Fibroblast of pulmonary artery (primary cell): Measurements from ENCODE around the gene TROAP.

Experiments used
- DNase-seq: peaks from one replicate; pipeline ENCODE4 v3.0.0-alpha.2; 2010; ENCODE audit warnings: low read depth
- H3K4me3 ChIP-seq: replicated peaks from 2 replicates; pipeline ENCODE4 v1.5.1; 2011; ENCODE audit warnings: low read depth, mild to moderate bottlenecking, control low read depth, low read length, moderate library complexity
- TF ChIP-seq, protein P1 (sequence below): IDR thresholded peaks from 2 replicates; pipeline ENCODE4 v1.5.1; 2011; ENCODE audit warnings: mild to moderate bottlenecking, control low read depth, low read length, inconsistent platforms; ENCODE audit errors: missing control alignments

Gene TROAP

DNA sequence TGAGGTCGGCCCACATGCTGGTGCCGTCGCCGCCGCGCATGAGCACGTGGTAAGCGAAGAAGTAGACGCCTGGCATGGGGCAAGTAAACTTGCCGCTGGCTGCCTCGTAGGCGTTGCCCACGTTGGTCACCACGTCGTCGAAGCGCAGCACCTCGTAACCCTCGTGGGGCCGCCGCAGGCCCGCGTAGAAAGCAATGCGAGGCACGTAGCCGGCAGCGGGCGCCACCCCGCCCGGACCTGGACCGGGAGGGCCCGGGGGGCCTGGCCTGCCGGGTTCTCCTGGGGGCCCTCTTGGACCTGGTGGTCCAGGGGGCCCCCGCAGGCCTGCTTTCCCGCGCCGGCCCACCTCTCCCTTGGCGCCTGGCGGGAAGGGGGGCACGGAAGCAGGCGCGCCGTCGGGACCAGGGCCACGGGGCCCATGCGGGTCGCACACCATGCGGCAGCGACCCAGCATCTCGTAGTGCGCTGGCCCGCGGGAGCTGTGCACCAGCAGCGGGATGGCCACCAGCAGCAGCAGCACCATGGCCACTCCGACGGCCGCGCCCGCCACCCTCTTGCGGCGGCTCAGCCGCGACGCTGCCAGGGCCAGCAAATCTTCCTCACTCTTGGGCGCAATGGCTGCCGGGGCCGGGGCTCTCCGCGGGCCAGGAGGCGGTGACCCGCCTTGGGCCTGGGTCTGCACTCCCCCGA is 13.0 kb downstream of the TROAP start:
- TF ChIP-seq, protein P1, sequence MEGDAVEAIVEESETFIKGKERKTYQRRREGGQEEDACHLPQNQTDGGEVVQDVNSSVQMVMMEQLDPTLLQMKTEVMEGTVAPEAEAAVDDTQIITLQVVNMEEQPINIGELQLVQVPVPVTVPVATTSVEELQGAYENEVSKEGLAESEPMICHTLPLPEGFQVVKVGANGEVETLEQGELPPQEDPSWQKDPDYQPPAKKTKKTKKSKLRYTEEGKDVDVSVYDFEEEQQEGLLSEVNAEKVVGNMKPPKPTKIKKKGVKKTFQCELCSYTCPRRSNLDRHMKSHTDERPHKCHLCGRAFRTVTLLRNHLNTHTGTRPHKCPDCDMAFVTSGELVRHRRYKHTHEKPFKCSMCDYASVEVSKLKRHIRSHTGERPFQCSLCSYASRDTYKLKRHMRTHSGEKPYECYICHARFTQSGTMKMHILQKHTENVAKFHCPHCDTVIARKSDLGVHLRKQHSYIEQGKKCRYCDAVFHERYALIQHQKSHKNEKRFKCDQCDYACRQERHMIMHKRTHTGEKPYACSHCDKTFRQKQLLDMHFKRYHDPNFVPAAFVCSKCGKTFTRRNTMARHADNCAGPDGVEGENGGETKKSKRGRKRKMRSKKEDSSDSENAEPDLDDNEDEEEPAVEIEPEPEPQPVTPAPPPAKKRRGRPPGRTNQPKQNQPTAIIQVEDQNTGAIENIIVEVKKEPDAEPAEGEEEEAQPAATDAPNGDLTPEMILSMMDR: no peak
- H3K4me3 ChIP-seq: no peak overlapping the region
- no peak for DNase-seq

DNA sequence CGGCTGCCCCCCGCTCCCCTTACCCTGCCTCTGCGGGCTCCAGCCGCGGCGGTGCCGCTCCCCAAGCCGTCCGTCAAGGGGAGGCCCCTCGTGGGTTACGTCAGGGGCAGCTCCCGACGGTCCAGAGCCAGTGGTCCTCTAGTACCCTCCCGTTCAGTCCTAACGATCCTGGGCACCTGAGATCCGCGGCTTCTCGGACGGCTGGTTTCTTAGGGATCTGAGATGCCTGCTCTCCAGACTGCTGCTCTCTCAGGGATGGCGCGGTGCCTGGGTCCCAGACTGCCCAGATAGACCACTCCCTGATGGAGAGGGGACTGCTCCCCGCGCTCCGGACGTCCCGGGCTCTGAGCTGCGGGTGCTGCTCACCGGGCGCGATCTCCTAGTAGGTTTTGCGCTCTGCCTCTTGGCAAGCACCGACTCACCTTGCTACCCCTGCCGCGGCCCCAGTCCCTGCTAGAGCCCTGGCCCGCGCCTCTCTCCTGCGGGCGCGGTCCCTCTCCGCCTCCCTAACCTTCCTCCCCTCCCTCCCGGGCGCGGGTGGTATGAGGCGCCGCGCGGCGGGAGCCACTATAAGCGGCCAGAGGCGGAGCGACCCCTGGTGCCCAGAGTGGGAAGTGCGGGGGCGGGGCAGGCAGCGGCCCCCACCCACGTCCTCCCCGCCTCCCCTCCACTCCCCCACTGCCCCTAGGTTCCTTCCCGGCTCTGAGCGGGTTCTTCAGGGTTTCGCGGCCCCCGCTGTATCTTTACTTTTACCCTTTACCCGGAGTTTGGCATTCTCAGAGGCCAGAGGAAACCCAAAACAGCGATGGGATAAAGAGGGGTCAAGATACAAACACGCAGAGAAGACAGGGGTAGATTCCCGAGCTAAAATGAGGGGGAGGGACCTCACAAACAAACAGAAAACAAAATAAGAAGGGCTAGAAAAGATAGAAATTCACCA is 13.9 kb downstream of the TROAP start, which contains the start of gene C1QL4:
Gene C1QL4 (minus strand): TSS at position 544 of the 940 bp plus-strand sequence. CDS start 711 bp downstream, outside the sequence.
- DNase-seq: peak; percentile 61
- peak within 1 kb of the TSS; percentile 43 for H3K4me3 ChIP-seq
- TF ChIP-seq, protein P1: peak; percentile 65

DNA sequence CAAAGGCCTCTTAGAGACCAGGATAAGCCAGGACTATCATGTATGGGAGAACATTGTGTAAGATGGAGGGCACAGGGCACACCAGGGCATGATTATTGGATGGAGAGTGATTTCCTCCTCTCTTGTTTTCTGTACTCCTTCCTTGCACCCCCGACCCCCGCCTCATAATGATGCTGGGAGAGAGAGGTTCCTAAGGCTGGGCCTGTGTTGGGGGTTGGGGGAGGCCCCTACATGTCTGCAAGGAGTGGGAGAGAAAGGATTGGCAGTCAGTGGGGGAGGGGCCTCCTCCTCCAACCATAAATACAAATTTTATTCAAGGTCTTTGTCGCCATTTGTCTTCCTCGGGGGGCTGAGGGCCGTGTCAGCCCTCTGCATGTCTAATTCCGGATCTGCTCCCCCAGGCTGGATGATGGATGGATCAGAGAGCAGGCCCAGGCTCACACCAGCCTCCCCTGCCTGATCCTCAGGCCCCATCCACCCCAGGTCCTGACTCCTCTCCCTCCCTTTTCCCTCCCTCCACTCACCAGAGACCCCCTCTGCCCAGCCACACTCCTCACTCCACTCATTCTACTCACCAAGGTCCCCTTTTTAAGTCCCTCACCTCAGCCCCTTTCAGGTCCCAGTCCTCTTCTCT is 15.9 kb downstream of the TROAP start:
- TF ChIP-seq, protein P1: no peak
- no peak overlapping the region for H3K4me3 ChIP-seq
- no peak for DNase-seq

DNA sequence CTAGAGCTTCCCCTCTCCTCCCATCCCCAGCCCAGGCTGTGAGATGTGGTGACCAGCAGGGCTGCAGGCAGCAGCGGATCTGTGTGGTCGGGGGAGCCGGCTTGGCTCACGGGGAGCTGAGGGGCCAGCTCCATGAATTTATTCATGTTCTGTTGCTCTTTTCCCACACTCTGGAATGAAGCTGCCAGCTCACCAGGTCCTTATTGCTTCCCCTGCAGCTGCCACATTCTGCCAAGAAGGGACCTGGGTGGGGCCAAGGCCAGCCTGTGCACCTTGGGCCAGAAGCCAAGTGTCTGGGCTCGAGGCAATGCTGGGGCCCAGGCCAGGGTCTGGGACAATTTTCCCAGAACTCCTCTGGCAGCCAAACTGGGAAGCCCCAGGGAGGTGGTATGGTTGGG is 16.4 kb downstream of the TROAP start:
- no peak for DNase-seq
- H3K4me3 ChIP-seq: no peak overlapping the region
- TF ChIP-seq, protein P1: no peak

DNA sequence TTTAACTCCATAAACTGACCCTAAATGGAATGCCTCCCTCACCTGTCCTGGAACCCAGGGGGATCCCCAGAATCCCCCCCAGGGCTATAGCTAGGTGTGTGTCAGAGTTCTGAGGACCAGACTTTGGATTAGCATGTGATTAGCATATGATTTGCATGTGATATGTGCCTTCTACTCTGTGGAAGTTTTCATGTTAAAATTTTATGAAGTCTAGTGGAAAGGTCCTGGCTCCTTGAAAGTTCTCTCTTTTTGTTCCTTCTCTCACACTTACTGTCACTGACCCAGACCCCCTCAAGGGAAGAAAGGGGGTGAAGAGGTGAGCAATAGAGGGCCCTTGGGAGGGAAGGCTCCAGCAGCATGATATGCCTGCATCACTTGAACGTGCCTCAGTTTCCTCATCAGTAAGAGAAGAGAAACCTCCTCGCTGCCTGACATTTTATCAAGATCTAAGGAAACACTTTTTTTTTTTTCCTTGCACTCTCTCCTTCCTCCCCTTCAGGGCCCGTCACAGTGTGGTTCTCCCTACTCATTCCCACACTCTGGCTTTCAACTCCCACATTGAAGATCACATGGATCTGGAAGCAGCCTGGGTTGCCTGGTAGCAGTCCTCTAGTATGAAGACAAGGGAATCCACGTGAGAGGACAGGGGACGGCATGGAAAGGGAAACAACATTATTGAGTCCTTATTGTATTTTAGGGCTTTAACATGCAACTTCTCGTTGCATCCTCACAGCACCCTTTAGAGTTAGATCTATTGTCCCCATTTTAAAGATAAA is 17.2 kb downstream of the TROAP start:
- DNase-seq: no peak
- H3K4me3 ChIP-seq: no peak overlapping the region
- TF ChIP-seq, protein P1: no peak
